GM19395 (cell line): ENCODE data around the gene SEC14L6.
"Not testable (repeated sequence)": the region's sequence is repeated elsewhere in the genome, so short reads cannot be mapped to it uniquely, and the experiment has no call there.

Experiments used
- ATAC-seq: cut with Tn5 transposase; IDR thresholded peaks from one replicate; pipeline ENCODE4 v1.9.1; 2021; ENCODE audit warnings: mild to moderate bottlenecking, moderate library complexity; ENCODE audit not compliant: unreplicated experiment

SEC14L6 gene

GRCh38 chr22:30567277-30567676, 20.7 kb upstream of the SEC14L6 start:
- not testable (repeated sequence) for ATAC-seq

- ATAC-seq = no peak
Observed at GRCh38 chr22:30566125-30566524, 19.6 kb upstream of the SEC14L6 start.

DNA sequence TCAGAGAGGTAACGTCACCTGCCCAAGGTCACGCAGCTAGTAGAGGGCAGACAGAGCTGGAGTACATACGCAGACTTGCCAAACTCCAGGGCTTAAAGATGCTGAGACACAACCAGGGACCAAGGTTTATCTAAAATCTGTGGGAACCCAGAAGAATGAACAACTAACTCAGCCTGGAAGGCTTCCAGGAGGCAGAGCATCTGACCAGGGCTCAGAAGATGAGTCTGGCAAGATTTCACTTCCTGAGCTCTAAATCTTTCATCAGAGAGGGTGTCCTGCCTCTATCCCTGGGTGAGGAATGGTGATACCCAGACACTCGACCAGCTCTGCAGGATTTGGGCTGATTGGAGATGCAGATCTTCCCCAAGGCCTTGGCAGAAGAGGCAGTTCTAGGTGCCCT, 18.8 kb upstream of the SEC14L6 start:
- ATAC-seq = no peak

- ATAC-seq = no peak
Observed at GRCh38 chr22:30564761-30565119, 18.2 kb upstream of the SEC14L6 start.

DNA sequence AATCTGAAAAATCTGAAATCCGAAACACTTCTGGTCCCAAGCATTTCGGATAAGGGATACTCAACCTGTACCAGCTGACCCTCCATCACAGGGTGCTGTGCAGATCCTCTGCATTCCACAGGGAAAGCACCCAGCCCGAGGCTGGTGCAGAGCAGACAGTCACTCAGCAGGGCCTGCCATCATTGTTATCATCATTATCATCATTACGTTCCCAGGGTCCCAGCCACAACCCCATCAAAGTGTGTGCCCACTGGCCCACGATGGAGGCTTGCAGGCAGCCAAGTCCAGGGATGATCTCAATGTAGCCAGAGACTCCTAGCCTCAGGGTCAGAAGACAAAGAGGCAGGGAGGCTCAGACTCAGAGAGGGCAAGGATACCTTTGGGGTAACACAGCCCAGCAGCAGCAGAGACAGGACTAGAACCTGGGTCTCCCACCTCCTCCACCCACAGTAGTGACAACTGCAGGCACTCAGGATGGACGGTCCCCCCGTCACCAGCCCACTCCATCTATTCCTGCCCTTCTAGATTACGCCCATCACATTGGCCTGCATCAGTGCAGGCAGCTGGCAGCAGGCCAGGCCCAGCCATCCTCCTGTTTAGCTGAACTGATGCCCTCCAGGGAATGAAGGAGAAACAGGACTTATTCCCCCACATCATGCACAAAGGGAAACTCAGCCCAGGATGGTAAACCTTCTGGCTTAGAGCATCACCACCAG, 17.7 kb upstream of the SEC14L6 start:
- ATAC-seq = no peak

DNA sequence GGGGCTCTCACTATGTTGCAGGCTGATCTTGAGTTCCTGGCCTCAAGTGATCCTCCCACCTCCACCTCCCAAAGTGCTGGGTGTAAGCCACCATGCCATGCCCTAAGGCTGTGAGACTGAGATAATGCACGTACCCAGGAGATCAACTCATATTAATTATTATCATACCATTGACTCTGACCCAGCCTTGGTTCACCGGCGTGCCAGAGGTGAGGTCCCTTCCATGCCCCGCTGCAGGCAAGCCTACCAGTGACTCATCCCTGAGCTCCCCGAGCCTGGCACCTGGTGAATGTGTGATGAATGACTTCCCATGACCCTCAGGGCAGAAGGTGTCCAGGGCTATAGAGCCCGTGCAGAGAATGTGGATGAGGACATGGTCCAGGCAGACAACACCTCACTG, 15.8 kb upstream of the SEC14L6 start:
- no peak for ATAC-seq

DNA sequence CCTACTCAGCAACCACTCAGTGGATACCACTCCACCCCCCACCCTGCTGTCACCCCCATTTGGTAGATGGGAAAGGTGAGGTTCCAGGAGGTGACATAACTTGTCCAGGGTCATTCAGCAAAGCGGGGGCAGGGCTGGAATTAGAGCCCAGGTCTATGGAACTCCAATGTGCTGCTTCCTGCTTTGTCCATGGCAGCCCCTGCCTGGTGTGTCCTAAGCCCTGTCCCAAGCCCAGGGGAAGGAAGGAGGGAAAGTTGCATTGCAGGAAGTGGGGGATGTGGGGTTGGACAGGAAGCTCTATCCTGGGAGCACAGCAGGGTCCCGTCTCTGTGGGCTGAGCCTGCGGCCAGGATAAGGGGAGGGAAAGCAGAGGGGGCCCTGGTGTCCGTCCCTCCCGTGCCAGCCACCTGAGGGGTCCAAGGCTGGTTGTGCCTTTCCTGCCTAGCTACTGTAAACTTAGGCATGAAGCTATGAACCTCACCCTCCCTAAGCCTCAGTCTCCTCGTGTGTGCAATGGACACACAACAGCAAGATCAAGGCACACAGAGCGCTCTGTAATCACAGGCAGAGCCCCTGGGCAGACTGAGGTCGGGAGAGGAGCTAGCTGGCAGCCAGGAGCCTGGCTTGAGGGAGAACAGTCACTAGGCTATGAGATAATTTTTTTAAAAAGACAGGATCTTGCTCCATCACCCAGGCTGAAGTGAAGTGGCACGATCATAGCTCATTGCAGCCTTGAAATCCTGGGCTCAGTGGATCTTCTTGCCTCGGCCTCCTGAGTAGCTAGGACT, 15.1 kb upstream of the SEC14L6 start:
- ATAC-seq = no peak

GRCh38 chr22:30560643-30561202, 14.2 kb upstream of the SEC14L6 start:
- not testable (repeated sequence) for ATAC-seq

- ATAC-seq = no peak
Observed at GRCh38 chr22:30559889-30560288, 13.3 kb upstream of the SEC14L6 start.

- ATAC-seq = no peak
Observed at GRCh38 chr22:30557243-30557642, 10.7 kb upstream of the SEC14L6 start.

DNA sequence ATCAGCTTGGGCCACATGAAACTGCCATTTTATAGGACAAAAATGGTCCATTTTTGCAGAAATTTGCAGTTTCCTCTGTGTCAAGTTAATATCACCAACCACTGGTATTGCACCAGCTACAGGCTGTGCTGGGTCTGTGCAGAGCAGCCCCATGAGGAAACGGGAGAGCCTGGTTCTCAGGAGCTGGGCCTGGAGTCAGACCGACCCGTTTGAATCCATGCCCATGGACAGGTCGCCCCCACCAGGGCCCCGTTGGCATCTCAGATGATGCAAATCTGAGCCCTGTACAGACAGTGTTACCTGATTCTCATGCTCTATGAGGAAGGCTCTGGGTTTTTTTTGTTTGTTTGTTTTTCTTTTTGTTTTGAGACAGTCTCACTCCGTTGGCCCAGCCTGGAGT, 9.8 kb upstream of the SEC14L6 start:
- ATAC-seq = no peak

GRCh38 chr22:30555282-30556210, 9.0 kb upstream of the SEC14L6 start:
- no peak for ATAC-seq

GRCh38 chr22:30553971-30554370, 7.4 kb upstream of the SEC14L6 start:
- no peak for ATAC-seq

DNA sequence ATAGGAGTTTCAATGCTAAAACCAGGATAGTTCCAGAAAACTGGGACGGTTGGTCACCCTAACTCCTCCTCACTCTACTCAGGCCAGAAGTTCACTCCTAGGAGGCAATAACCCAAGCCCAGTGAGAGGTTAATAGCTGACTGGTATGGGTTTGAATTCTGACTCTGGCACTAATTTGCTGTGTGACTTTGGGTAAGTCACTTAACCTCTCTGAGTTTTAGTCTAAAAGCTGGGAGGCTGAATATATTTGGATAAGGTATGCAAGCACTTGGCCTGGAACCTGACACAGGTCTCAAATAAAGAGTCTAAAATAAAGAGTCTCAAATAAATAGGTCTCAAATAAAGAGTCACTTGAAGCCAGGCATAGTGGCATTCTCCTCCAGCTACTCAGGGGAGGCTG, 6.2 kb upstream of the SEC14L6 start:
- no peak for ATAC-seq

- ATAC-seq = not testable (repeated sequence)
Observed at GRCh38 chr22:30551813-30552212, 5.3 kb upstream of the SEC14L6 start.

- ATAC-seq = no peak
Observed at GRCh38 chr22:30547188-30547587, 647 bp upstream of the SEC14L6 start.

GRCh38 chr22:30542811-30543188, 3.7 kb downstream of the SEC14L6 start:
- no peak for ATAC-seq

DNA sequence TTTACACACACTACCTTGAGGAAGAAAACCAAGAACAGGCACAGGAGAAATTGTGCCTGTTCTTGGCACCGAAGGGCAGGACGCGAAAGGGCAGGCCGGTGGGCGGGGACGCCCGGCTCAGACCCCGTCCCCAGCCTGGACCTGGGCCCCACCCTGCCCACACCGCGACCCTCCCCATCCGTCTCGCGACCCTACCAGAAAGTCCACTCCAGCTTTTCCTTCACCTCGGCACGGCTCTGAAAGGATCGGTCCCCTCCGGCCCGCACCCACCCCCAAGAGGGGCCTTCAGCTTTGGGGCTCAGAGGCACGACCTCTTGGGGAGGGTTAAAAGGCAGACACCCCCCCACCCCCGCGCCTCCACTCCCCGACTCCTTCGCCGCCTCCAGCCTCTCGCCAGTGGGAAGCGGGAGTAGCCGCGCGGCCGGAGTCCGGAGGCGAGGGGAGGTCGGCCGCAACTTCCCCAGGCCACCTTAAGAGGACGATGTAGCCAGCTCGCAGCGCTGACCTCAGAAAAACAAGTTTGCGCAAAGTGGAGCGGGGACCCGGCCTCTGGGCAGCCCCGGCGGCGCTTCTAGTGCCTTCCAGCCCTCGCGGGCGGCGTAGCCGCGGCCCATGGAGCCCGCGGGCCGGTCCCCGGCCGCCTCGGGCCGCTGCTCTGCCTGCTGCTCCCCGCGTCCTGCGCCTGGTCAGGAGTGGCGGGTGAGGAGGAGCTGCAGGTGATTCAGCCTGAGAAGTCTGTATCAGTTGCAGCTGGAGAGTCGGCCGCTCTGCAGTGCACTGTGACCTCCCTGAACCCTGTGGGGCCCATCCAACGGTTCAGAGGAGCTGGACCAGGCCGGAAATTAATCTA, 4.4 kb downstream of the SEC14L6 start:
- ATAC-seq = no peak

DNA sequence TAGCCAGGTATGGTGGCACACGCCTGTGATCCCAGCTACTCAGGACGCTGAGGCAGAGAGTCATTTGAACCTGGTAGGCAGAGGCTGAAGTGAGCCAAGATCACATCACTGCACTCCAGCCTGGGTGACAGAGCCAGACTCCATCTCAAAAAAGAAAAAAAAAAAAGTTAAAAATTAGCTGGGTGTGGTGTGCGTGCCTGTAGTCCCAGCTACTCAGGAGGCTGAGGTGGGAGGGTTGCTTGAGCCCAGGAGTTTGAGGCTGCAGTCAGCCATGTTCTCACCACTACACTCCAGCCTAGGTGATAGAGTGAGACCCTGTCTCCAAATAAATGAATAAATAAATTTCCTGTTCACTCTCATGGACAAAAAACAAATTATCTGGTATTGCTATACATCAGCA, 5.0 kb downstream of the SEC14L6 start:
- not testable (repeated sequence) for ATAC-seq

DNA sequence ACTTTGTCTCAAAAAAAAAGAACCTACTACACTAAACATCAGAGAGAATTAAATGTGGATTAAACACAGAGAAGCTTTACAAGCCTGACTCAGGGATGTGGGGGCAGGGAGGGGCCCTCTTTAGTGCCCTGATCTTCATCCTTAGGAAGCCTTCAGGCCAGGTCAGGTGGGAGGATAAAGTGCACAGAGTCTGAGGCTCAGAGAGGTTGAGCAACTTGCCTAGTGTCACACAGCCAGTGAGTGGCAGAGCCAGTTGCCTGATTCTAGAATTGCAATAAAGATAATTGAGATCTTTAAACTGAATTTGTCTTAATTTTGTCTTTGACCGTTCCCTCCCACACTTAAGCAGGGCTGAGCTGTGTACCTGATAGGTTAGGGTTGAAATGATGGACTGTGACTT, 7.2 kb downstream of the SEC14L6 start:
- ATAC-seq = no peak
